Tibial nerve (tissue), 4 donors: Measurements from ENCODE around the gene PTRH1.

Experiments used
- CTCF ChIP-seq, 5 experiments: fragments of 200-600 bp in 3 of 5; fragments of 450-650 bp in 2 of 5; sonication (generic) in 3 of 5; IDR thresholded peaks; one replicate each; pipeline ENCODE4 v1.5.1; 2016 to 2019; ENCODE audit warnings: antibody characterized with exemption in 5 of 5, mild to moderate bottlenecking in 3 of 5, moderate library complexity in 2 of 5
- EP300 ChIP-seq, 2 donors: sonication (generic); formaldehyde crosslinking; IDR thresholded peaks; one replicate each; pipeline ENCODE4 v1.6.1; 2017; ENCODE audit warnings: antibody characterized with exemption in 2 of 2, mild to moderate bottlenecking in 1 of 2
- POLR2A ChIP-seq, 2 donors: fragments of 450-650 bp; IDR thresholded peaks; one replicate each; pipeline ENCODE4 v1.6.1; 2017; ENCODE audit warnings: antibody characterized with exemption in 2 of 2, mild to moderate bottlenecking in 2 of 2, moderate library complexity in 2 of 2

GRCh38 chr9:127754099-127755060 lies 38.9 kb upstream of the PTRH1 start:
- TF ChIP-seq CTCF (IDR thresholded peaks at IDR 0.05), result no peak
- TF ChIP-seq POLR2A (IDR thresholded peaks at IDR 0.05), result no peak
- no peak for TF ChIP-seq EP300 (IDR thresholded peaks at IDR 0.05)
